ENCODE measurements around the gene FGF1.

The FGF1 gene

DNA sequence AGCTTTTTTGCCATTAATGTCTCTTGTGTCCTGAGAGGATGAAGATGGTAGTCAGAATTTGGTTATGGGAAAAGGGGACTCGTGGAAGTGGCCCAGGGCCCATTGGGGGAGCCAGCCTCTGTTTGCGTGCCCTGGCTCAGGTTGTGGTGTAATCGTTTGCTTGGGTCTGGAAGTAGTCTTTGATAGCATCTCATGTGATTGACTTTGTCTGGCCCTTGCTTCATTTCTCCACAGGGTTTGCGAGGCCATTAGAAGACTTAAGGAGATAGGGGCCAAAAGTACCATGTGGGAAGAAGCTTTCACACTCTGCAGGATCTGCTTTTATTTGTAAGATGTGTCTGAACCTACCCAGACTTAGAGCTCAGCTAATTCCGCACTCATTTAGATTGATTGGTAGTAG, 114.5 kb downstream of the FGF1 start:
- no peak for DNase-seq

DNA sequence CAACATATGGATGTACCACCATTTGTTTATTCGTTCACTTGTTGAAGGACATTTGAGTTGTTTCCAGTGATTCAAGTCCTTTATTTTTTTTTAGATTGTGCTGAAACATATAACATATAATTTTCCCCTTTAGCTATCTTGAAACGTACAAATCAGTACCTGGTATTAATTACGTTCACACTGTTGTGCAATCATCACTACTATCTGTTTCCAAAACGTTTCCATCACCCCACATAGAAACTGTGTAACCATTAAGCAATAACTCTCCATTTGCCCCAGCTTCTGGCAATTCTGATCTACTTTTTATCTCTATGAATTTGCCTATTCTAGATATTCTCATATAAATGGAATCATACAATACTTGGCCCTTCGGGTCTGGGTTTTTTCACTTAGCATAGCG, 116.0 kb downstream of the FGF1 start:
- DNase-seq = no peak

DNA sequence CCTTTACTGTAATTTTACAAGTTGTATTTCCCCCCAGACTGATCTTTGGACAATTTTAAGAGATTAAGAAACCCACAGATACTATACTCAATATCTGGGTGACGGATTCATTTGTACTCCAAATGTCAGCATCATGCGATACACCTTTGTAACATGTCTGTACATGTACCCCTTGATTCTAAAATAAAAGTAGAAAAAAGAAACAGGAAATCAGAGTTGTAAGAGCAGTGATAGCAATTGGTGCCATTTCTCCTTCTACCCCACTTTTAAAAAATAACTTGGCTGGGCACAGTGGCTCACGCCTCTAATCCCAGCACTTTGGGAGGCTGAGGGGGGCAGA, 116.9 kb downstream of the FGF1 start:
- no peak for DNase-seq

DNA sequence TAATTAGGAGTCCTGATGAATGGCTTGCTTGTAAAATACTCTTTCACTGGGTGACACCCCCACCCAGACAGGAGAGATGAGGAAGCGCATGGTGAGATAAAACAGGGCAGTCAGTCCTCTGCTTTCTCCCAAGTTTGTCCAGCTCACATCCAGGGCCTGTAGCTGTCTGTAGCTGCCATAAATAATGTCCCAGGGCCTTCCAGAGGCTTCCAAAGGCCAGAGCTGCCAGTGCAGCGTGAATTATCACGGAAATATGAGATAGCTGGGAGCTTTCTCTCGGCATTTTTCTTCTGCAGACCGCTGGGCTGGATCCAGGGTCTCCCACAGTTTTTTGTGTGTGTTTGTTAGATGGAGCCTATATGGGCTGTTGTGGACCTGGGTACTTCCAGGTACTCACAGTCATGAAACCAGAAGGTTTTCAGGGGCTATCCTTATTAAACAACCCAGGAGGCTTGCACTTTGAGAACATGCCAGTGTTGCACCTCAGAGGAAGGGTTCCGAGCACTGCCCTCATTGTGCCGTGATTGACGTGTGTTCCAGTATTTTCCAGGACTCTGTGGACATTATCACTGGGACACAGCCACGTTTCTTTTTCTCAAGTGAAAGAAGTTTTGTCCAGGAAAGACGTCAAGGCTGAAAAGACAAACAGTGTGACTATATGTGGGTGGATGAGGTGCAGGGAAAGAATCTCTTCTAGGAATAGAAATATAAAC, 117.5 kb downstream of the FGF1 start:
- DNase-seq = no peak

DNA sequence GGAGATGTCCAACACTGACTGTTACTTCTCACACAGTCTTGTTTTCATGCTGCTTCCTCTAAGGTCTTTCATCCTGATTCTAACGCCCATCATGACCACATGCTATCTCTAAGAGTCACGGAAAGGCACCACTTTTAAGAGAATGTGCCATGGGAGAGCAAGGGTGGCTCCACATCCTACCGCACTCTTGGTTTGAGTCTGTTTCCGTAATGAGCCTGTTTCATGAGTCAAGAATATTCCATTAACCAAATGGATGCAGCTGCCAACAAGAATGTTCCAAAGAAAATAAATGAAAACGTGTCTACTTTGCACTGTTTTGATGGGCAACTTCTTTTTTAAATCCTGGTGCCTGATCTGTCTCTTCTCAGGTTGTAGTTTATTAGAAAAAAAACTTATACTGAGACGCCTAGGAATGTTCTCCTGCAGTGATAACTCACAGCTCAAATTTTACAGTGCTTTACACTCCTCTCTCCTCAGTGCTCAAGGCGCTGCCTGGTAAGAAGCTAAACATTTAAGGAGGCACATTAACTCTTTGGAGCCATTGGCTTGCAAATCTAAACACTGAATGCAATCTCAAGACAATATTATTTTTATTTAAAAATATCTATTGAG, 124.3 kb downstream of the FGF1 start:
- DNase-seq = no peak

DNA sequence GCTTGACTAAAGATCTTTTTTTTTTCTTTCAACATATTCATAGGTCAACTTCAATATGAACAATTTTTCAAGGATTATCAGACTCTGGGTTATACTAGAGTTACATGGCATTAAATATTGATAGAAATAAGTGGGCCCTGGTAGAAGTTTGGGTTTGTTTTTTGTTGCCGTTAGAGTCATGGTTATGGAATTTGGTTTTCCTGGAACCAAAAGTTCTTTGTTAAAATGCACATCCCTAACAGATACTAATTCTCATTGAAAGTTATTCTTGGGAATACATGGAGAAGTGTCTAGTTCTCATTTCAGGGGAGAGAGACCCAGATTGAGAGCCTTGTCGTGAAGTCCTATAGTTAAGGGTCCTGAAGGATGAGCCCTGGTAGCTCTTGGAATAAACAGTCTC, 124.9 kb downstream of the FGF1 start:
- DNase-seq = no peak

DNA sequence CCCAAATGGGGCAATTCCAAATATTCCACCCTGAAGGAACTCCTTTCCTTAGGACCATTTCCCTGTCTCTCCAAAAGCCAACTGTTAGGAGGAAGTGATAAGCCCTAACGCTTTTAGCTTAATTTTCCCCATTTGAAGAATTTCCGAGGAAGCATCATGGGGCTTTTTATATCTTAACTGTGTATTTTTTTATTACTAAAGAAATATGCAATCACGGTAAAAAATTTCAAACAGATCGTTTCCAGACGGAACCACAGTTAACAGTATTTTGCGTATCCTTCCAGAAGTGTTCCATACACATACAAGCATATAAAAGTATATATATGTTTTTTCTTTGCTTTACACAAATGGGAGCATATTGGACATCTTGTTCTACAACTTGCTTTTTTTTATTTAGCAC, 133.8 kb downstream of the FGF1 start:
- DNase-seq = no peak

DNA sequence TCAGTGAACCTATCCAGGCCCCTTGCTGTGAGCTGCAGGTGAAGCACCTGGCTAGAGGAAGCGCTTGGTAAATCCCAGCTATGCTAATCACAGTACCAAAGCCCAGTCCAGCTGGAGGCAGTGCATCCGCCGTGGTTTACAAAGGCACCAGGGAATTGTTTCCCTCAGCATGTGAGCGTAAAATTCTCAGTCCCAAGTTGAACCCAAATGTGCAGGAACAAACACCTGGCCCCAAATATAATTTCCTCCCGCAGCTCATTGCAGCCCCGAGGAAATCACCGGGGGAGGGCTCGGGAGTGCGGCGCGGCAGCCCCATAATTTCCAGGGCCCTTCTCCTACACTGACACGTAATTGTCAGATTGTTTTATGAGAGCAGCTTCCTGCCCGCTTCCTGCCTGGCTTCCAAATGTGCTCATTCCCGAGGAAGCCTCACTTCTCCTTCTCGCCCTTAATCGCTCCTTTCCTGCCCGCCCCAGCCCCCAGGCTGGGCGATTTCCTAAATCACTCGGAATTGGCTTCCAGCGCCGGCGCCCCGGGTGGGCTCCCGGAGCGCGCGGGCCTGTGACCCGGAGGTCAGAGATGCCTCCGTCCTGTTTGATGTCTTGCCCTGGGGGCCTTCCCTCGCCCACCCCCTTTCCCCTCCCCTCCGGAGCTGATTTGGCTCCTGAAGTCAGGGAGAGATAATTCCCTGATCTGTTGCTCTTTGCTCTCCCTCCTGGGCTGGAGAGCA, 134.4 kb downstream of the FGF1 start:
- no peak for DNase-seq

DNA sequence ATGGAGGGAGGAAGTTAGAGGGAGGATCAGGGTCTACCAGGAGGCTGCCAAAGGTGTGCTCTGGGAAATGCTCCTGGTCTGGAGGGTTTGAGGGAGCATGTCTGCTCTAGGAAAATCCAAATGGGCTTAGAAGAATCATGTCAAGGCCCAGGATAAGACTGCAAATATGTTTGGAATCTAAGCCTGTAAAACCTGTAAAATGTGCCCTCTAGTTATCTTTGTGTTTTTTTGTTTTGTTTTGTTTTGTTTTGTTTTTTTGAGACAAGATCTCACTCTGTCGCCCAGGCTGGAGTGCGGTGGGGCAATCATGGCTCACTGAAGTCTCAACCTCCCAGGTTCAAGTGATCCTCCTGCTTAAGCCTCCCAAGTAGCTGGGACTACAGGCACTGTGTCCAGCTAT, 135.4 kb downstream of the FGF1 start:
- no peak for DNase-seq

DNA sequence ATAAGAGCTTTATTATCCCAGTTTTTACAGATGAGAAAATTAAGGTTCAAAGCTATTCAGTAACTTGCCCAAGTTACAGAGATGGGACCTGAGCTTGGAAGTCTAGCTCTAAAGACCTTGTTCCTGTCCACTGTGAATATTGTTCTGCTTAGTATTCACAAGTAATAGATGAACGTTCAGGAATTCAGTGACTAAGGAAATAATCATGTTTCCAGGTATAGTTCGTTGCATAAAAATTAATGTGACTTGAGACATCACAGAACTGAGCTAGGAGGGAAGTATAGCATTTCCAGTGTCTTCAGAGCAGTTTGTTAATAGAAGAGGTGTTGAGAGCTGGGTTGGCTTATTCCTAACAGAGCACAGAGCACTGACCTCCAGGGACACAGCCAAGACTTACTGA, 136.1 kb downstream of the FGF1 start:
- DNase-seq = no peak

DNA sequence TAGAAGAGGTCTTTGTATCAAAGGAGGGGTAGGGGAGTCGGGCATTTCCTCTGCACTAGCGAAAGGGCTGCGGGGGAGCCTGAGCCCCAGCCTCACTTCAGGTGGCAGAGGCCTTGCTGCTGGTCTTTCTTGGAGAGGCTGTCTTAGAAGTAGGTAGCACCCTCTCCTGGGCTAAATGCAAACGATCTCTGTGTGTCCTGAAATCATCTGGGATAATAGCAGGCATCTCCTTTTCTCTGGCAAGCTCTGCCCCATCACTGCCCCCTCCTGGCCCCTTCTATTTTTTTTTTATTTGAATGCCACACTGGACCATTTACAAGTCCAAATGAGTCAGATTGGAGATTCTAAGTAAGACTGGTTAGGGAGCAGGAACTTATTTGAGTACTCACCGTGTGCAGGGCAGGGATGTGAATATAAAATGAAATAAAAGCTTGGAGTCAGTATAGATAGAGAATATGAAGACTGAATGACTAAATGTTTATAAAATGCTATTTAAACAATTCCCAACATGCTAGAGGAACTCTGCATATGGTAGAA, 137.1 kb downstream of the FGF1 start:
- peak; percentile 35 for DNase-seq

DNA sequence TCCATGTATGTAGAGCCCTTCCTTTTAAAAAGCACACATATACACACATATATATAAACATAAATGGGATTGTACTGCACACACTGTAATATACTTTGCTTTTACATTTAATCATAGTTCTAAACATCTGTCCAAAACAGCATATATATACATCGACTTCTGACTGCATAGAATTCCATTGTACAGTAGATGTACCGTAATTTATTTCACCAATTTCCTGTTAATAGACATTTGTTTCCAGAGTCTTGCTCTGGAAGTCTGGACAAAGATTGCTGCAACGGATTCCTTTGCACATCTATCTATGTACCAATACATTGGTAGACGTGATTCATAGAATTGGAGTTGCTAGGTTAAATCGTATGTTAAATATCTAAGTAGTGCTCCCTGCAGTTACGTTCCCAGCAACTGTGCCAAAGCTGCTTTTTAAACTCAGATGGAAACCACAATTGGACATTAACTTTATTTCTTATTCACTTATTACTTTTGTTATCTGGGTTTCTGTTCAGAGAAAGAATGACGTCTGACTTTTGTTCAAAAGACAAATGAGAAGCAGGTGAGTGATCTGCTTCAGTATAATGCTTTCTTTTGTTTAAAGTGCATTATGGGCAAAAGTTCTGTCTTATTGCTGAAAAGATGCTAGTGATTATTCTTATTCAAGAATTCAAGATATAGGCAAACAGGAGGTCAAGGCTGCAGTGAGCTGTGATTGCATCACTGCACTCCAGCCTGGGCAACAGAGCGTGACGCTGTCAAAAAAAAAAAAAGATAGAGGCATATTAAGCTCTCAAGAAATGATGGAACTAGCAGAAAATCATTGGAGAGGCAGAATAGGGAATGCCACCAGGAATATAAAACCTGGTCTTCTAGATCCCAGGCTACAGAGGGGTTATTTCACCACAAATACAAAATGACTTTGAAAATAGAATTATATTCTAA, 138.2 kb downstream of the FGF1 start:
- DNase-seq = no peak

DNA sequence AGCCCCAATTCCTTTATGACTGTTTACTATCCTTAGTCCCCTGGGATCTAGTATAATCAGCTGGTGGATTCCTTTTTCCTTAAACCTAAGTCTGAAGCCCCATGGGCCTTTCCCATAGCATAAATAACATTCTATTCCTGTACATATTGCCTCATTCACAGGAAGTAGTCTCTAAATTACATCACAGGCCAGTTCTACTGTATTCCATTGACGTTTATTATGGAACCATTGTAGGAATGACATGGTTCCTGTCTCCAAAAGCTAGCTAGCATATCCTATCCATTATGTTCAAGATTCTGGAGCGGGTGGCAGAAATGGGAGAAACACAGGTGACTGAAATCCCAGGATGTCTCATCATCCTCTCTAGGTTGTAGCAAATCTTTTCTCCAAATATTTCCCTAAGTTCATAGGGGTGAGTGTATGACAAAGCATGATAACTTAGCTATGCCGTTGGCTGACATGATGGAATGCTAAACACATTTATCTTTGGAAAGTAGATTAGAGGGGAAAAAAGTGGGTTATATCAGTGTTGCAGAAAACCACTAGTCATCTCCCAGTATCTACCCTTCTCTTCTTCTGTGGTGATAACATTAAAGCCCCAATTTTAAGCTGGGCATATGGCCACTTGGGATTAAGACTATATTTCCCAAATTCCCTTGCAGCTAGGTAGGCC, 140.1 kb downstream of the FGF1 start:
- DNase-seq = no peak

DNA sequence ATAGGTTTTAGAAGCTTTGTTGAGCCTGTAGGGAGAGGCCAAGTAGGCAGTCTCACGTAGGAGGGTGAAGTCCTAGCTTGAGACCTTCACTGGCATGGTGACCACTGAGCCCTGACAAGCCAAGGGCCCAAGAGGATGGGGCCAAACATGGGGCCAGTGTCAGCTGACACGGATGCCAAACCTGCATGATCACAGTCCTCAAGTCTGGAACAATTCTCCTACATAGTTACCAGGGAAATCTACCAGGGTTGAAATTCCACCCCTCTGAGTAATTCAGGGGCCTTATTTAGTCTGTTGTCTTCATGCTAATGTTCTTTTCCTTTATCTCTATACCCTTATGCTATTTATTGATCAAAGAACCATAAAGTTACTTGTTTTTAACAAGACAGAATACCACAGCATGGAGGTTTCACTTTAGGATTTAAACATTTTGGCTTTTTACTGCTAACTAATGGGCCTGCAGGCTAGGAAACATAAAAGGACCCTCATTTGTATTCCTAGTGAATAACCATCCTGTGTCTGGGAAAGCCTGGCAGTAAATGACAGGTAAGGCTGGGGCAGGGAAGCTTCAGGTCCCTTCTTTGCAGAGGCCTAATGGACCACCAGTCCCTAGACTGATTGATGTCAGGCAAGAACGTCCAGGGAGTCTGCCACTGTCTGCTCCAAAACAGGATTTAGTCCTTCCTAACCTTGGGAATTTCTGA, 140.8 kb downstream of the FGF1 start:
- no peak for DNase-seq

DNA sequence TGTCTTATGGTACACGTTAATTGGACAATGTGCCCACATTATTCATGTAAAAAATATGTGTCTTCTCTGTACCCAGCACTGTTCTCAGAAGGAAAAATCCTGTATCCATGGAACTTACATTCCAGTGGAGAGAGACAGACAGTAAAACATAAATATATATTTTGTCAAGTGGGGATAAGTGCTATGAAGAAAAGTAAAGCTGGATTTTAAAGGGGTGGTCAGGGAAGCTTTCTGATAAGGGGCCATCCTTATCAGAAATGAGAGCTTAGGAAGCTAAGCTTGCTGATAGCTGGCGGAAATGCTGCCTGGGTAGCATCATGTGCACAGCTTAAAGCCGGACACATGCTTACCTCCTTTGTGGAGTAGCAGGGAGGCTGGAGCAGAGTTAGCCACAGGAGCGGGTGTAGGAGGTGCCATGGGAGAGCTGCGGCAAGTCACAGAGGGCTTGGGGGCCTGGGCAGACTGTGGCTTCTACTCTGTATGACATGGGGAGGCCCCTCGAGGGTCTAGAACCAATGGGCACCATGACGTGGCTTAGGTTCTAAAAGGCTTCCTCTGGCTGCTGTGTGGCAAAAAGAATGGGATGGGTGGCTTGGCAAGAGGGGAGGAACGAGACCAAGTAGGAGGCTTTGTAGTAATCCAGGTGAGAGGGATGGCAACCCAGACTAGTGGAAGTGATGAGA, 141.7 kb downstream of the FGF1 start:
- no peak for DNase-seq

DNA sequence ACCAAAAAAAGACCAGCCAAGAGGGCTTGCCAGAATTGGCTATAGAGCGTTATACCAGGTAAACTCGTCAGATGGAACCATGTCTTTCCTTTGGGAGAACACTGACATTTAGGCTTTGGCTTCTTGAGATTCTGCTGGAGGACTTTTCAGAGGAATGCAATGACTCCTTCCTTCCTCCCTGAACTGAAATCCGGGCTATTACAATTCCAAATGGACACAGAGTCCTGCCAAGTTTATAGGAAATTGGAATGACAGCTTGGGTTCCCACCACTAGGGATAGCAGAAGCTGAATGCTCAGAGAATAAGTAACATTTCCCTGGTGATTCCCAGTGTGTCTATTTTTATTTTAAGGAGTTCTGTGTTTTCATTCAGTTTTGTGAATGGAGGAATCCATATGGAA, 143.0 kb downstream of the FGF1 start:
- no peak for DNase-seq

All from stimulated activated CD4-positive, alpha-beta T cell treated with anti-CD3 and anti-CD28 coated beads, Interleukin-15, amount 100 ng/mL, for 24 hours (primary cell).